GM12878 (cell line): ENCODE results near the gene ZFR. TPM values are rescaled to one million over a fixed set of nuclear protein-coding genes. Genes with fewer than 3 reads are reported as not detected.

Experiments
- ATAC-seq: fragments of 200-7000 bp; cut with Tn5 transposase; 3 replicates; pipeline ENCODE4 v1.9.1; 2020; ENCODE audit warnings: mild to moderate bottlenecking, moderate library complexity
- BruUV-seq: library from RNA; stranded (reverse); fragments of 400-500 nt; replicated peaks from 2 replicates; lab custom pipeline; 2021; lab: Mats Ljungman, UMichigan
- CTCF ChIA-PET: fragments of 300-600 bp; sonication (Branson Sonifier 250); formaldehyde crosslinking; extraction: SDS; loops from one replicate; lab custom pipeline; 2021; ENCODE audit warnings: inconsistent platforms; lab: Yijun Ruan, JAX
- POLR2A ChIA-PET: fragments of 350-600 bp; formaldehyde crosslinking; extraction: SDS; loops from one replicate; lab custom pipeline; 2021; ENCODE audit warnings: inconsistent platforms; lab: Charles Lee
- RAD21 ChIA-PET: fragments of 300-600 bp; sonication (Branson Sonifier 250); formaldehyde crosslinking; loops from one replicate; lab custom pipeline; 2023; ENCODE audit warnings: antibody characterized with exemption; ENCODE audit not compliant: unreplicated experiment; lab: Charles Lee
- SMC1A ChIA-PET: fragments of 300-600 bp; sonication (Branson Sonifier 250); formaldehyde crosslinking; loops from one replicate; lab custom pipeline; 2023; ENCODE audit not compliant: unreplicated experiment, uncharacterized antibody; lab: Charles Lee
- DNase-seq: peaks from one replicate; pipeline ENCODE4 v3.0.0-alpha.2; 2011; ENCODE audit warnings: low read depth, low spot score
- FAIRE-seq: peaks from 3 replicates; lab custom pipeline; 2011; peaks lifted over from hg19 to GRCh38; lab: Jason Lieb, UNC
- H2AFZ ChIP-seq: 2 replicates; pipeline ENCODE4 v1.6.0; 2011; ENCODE audit warnings: low read depth, low read length, control low read depth; ENCODE audit not compliant: control insufficient read depth
- H3K27ac ChIP-seq: 2 replicates; pipeline ENCODE4 v1.5.1; 2011; ENCODE audit warnings: control low read depth; ENCODE audit not compliant: control insufficient read depth, insufficient read depth
- H3K27me3 ChIP-seq, 2 experiments: replicated peaks in 1 of 2; 2 replicates each; pipeline versions ENCODE4 v1.6.0 to v1.6.1; 2011; ENCODE audit warnings: low read length in 1 of 2; ENCODE audit not compliant: control insufficient read depth in 2 of 2, insufficient read depth in 2 of 2
- H3K36me3 ChIP-seq, 2 experiments: 2 replicates each; pipeline ENCODE4 v1.5.1; 2011; ENCODE audit warnings: low read length in 1 of 2; ENCODE audit not compliant: control insufficient read depth in 2 of 2, insufficient read depth in 2 of 2
- H3K4me1 ChIP-seq: 2 replicates; pipeline ENCODE4 v1.6.1; 2011; ENCODE audit warnings: mild to moderate bottlenecking, low read length, moderate library complexity, mixed read lengths; ENCODE audit not compliant: control insufficient read depth, insufficient read depth
- H3K4me2 ChIP-seq: 2 replicates; pipeline ENCODE4 v1.6.0; 2011; ENCODE audit warnings: control low read depth; ENCODE audit not compliant: control insufficient read depth, insufficient read depth
- H3K4me3 ChIP-seq: fragments of 200-600 bp; sonication (generic); 2 replicates; pipeline ENCODE4 v1.5.1; 2016
- H3K79me2 ChIP-seq: 2 replicates; pipeline ENCODE4 v1.6.0; 2011; ENCODE audit warnings: low read length; ENCODE audit not compliant: control insufficient read depth, insufficient read depth
- H3K9ac ChIP-seq: 2 replicates; pipeline ENCODE4 v1.8.0; 2011; ENCODE audit warnings: low read length, control low read depth, mixed read lengths; ENCODE audit not compliant: control insufficient read depth, insufficient read depth
- H3K9me3 ChIP-seq: replicated peaks from 3 replicates; pipeline ENCODE4 v1.5.1; 2011; ENCODE audit warnings: mild to moderate bottlenecking, low read length; ENCODE audit not compliant: control insufficient read depth, insufficient read depth
- H4K20me1 ChIP-seq: 2 replicates; pipeline ENCODE4 v1.6.0; 2011; ENCODE audit not compliant: control insufficient read depth, insufficient read depth
- CREM ChIP-seq: IDR thresholded peaks from 2 replicates; pipeline ENCODE4 v1.6.1; 2014; ENCODE audit warnings: antibody characterized with exemption, low read depth
- FOS ChIP-seq: IDR thresholded peaks from 3 replicates; pipeline ENCODE4 v1.6.1; 2011; ENCODE audit warnings: borderline replicate concordance; ENCODE audit not compliant: insufficient read length; ENCODE audit errors: extremely low read depth
- HSF1 ChIP-seq: fragments of 150-350 bp; IDR thresholded peaks from 2 replicates; pipeline ENCODE4 v1.6.1; 2014; ENCODE audit warnings: mild to moderate bottlenecking, low read depth, low read length
- IRF3 ChIP-seq: fragments of 450-650 bp; IDR thresholded peaks from 2 replicates; pipeline ENCODE4 v1.6.1; 2014; ENCODE audit warnings: mild to moderate bottlenecking
- KDM1A ChIP-seq: fragments of 200-600 bp; sonication (generic); IDR thresholded peaks from 2 replicates; pipeline ENCODE4 v1.6.1; 2016; ENCODE audit warnings: borderline replicate concordance
- LARP7 ChIP-seq: fragments of 450-650 bp; IDR thresholded peaks from 2 replicates; pipeline ENCODE4 v1.6.1; 2017; ENCODE audit warnings: mild to moderate bottlenecking
- MLLT1 ChIP-seq: fragments of 450-650 bp; IDR thresholded peaks from 2 replicates; pipeline ENCODE4 v1.6.1; 2016; ENCODE audit warnings: mild to moderate bottlenecking
- NFXL1 ChIP-seq: fragments of 450-650 bp; IDR thresholded peaks from 2 replicates; pipeline ENCODE4 v1.6.1; 2017; ENCODE audit warnings: antibody characterized with exemption, mild to moderate bottlenecking, borderline replicate concordance
- RAD21 ChIP-seq: IDR thresholded peaks from 2 replicates; pipeline ENCODE4 v1.6.1; 2011; ENCODE audit warnings: mild to moderate bottlenecking, low read depth, low read length, moderate library complexity; ENCODE audit not compliant: insufficient read depth
- RAD51 ChIP-seq: fragments of 450-650 bp; IDR thresholded peaks from 2 replicates; pipeline ENCODE4 v1.6.1; 2016; ENCODE audit warnings: moderate library complexity, mild to moderate bottlenecking, inconsistent platforms
- USF2 ChIP-seq: IDR thresholded peaks from 2 replicates; pipeline ENCODE4 v1.6.1; 2011; ENCODE audit warnings: low read depth, low read length, improper control_type of control experiment, borderline replicate concordance
- YY1 ChIP-seq: IDR thresholded peaks from 2 replicates; pipeline ENCODE4 v1.6.1; 2011; ENCODE audit warnings: low read depth, mild to moderate bottlenecking, low read length
- ZNF217 ChIP-seq: fragments of 450-650 bp; IDR thresholded peaks from 2 replicates; pipeline ENCODE4 v1.6.1; 2017; ENCODE audit warnings: antibody characterized with exemption, mild to moderate bottlenecking
- WGBS: methylation state at CpG from one replicate; pipeline ENCODE4 v1.1.6; 2016; ENCODE audit warnings: low lambda C conversion rate; ENCODE audit not compliant: insufficient replicate concordance, insufficient coverage; ENCODE audit errors: missing lambda C conversion rate; 5-methylcytosine and 5-hydroxymethylcytosine counted together
- in situ Hi-C: fragments of 300-500 bp; cut with MboI; formaldehyde crosslinking; loops from 9 replicates; pipeline ENCODE4 v1.14.3; 2018; ENCODE audit warnings: mixed read lengths
- intact Hi-C: fragments of 100-400 bp; cut with micrococcal nuclease; formaldehyde crosslinking; loops from one replicate; pipeline ENCODE4 v1.14.2; 2022; ENCODE audit not compliant: unreplicated experiment
- polyA plus RNA-seq, 11 experiments: library from polyadenylated mRNA; depleted of rRNA in 4 of 11; unstranded in 6 of 11; stranded (reverse) in 5 of 11; fragments of >200 nt; fragmentation: Nextera tagmentation in 4 of 11; fragmentation: Illumina TruSeq in 1 of 11; extraction: Ambion mirVana in 4 of 11; extraction: Trizol in 1 of 11; gene quantifications; 1 replicate in 1 of 11; 2 replicates in 10 of 11; pipeline versions ENCODE4 v1.2.1 to v1.2.3, GENCODE V29; 2011 to 2016; ENCODE audit warnings: inconsistent platforms in 2 of 11, missing spikeins in 2 of 11, low read depth in 1 of 11
- total RNA-seq, 4 experiments: library from RNA; depleted of rRNA in 3 of 4; stranded (reverse); fragments of >200 nt in 3 of 4; fragmentation: Illumina TruSeq in 1 of 4; extraction: Trizol in 1 of 4; gene quantifications; 2 replicates each; pipeline versions ENCODE4 v1.2.1 to v1.2.3, GENCODE V29; 2013 to 2021

ZFR gene
- total and polyA plus RNA-seq, 10 of the 15 experiments (the other 5 are each of a cell fraction or from before 2014, with no cell fraction given) = 33.7 to 90.6 (median 72.9) TPM

- Histone ChIP-seq H4K20me1 (no peaks in the 10 kb centered on the region), H3K4me3 (no peak overlapping the region), H3K4me1 (peaks cover 11% of the 10 kb centered on the region), H3K36me3 (no peaks in the 10 kb centered on the region), H3K27me3 (no peaks in the 10 kb centered on the region; a peak in 2 of 4 replicates), H3K9ac (no peak overlapping the region), H3K79me2 (peaks cover 5% of the 10 kb centered on the region), H3K9me3 (no peaks in the 10 kb centered on the region; the same call in 2 of the 3 replicates), H2AFZ (no peak overlapping the region), H3K4me2 (no peak overlapping the region), H3K27ac (no peak overlapping the region)
- RAD21 ChIA-PET = interaction anchor here (1.6 to 2.1 kb wide), 2 partner anchors 82 to 141 kb away, joined by 4 to 8 read pairs; no protein-coding TSS in a partner anchor
- POLR2A ChIA-PET = no interaction called here
- TF ChIP-seq NFXL1 (no peak), RAD21 (no peak), ZNF217 (no peak), CREM (no peak), KDM1A (no peak), USF2 (no peak), LARP7 (no peak), HSF1 (no peak), IRF3 (no peak), FOS (no peak), MLLT1 (no peak), RAD51 (no peak), YY1 (no peak)
- intact Hi-C loops (no loop called here), in situ Hi-C loops (no loop called here)
- ATAC-seq (no peak), FAIRE-seq (no peak), DNase-seq (no peak)
- CTCF ChIA-PET = interaction anchor here (1.4 kb wide), 1 partner anchor 164 kb away, joined by 6 read pairs; no protein-coding TSS in a partner anchor
- SMC1A ChIA-PET = no interaction called here
- BruUV-seq = no TSS peak
- 83% methylated on average over 1 of the region's 2 CpGs for WGBS
These were observed 4.7 kb upstream of the ZFR start for GRCh38 chr5:32449262-32449661.
